Activated naive CD8-positive, alpha-beta T cell treated with anti-CD3 and anti-CD28 coated beads for 36 hours (primary cell): ENCODE results near the gene KIF5A. TPM values are rescaled to one million over a fixed set of nuclear protein-coding genes. Genes with fewer than 3 reads are reported as not detected.
A peak's percentile ranks its signal among the peaks of the same experiment; 100 is the strongest.
"Not testable (repeated sequence)": the region's sequence is repeated elsewhere in the genome, so short reads cannot be mapped to it uniquely, and the experiment has no call there.

Source experiments
- DNase-seq: peaks from one replicate; pipeline ENCODE4 v3.0.0; 2021
- H3K27ac Mint-ChIP-seq: one replicate; pipeline ENCODE4 v1.8.0; 2022; ENCODE audit warnings: mild to moderate bottlenecking, moderate library complexity, mixed read lengths
- H3K27me3 Mint-ChIP-seq: one replicate; pipeline ENCODE4 v1.8.0; 2022; ENCODE audit warnings: mild to moderate bottlenecking, mixed read lengths
- H3K36me3 Mint-ChIP-seq: one replicate; pipeline ENCODE4 v1.8.0; 2021; ENCODE audit warnings: mild to moderate bottlenecking, mixed read lengths
- H3K4me1 Mint-ChIP-seq: one replicate; pipeline ENCODE4 v1.8.0; 2021; ENCODE audit warnings: mixed read lengths
- H3K4me3 Mint-ChIP-seq: one replicate; pipeline ENCODE4 v1.8.0; 2022; ENCODE audit warnings: mild to moderate bottlenecking, moderate library complexity, mixed read lengths
- H3K9me3 Mint-ChIP-seq: one replicate; pipeline ENCODE4 v1.8.0; 2022; ENCODE audit warnings: mixed read lengths
- total RNA-seq, 2 experiments: library from RNA; stranded (reverse); gene quantifications; one replicate each; pipeline ENCODE4 v1.2.3, GENCODE V29; 2021

Gene KIF5A
- 1 to 10 TPM; 1.5 to 1.7 TPM for total RNA-seq

DNA sequence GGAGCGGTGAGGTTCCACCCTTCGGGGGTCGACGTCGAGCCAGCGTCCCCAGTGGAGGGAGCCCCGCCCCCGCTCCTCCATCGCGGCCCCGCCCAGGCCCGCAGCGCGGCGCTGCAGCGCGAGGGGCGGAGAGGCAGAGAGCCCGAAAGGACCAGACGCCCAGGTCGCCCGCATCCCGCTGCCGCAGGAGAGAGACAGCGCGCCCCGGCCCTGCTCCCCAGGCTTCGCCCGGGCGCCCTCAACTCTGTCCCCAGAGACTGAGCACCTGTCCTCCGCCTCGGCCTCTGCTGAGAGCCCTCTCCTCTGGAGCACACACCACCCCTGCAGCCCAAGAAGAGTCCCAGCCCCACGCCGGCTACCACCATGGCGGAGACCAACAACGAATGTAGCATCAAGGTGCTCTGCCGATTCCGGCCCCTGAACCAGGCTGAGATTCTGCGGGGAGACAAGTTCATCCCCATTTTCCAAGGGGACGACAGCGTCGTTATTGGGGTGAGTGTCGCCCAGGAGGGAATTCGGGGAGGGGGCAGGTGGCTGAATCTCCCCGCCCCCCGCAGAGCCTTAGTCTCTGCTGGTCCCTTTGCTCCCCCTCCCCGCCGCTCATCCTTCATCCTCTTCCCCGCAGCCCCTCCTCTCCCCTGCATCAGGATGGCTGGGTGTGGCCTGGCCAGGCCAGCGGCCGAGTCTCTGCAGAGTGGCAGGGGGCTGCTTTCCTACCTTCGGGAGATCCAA, at the start of gene KIF5A:
Gene KIF5A, plus strand, starts transcription at position 136 of the 732 bp plus-strand sequence. Its CDS starts 228 bp downstream, at position 364.
- H3K27me3 Mint-ChIP-seq = peaks cover 6% of the 10 kb centered on the region
- no peaks in the 10 kb centered on the region for H3K9me3 Mint-ChIP-seq
- H3K36me3 Mint-ChIP-seq = peaks cover 8% of the 10 kb centered on the region
- peak within 1 kb of the TSS; percentile 82 for H3K4me3 Mint-ChIP-seq
- H3K4me1 Mint-ChIP-seq = peaks cover 31% of the 10 kb centered on the region
- DNase-seq = peak; percentile 79
- no peak within 1 kb of the TSS for H3K27ac Mint-ChIP-seq

- Mint-ChIP-seq H3K4me3 (no peak overlapping the region), H3K27me3 (no peaks in the 10 kb centered on the region), H3K4me1 (peaks cover 11% of the 10 kb centered on the region), H3K36me3 (peaks cover 58% of the 10 kb centered on the region), H3K9me3 (peaks cover 3% of the 10 kb centered on the region), H3K27ac (no peak overlapping the region)
- DNase-seq = no peak
Observed at GRCh38 chr12:57500213-57500612, 49.6 kb upstream of the KIF5A start.

GRCh38 chr12:57502311-57502969, 47.4 kb upstream of the KIF5A start:
- not testable (repeated sequence) for H3K9me3 Mint-ChIP-seq, DNase-seq, H3K27ac Mint-ChIP-seq, H3K27me3 Mint-ChIP-seq, H3K4me3 Mint-ChIP-seq, H3K4me1 Mint-ChIP-seq
- H3K36me3 Mint-ChIP-seq = peaks cover 57% of the 10 kb centered on the region

- H3K4me1 Mint-ChIP-seq, H3K27ac Mint-ChIP-seq, H3K27me3 Mint-ChIP-seq, H3K4me3 Mint-ChIP-seq, DNase-seq, H3K9me3 Mint-ChIP-seq: not testable (repeated sequence)
- peaks cover 30% of the 10 kb centered on the region for H3K36me3 Mint-ChIP-seq
Observed at GRCh38 chr12:57506541-57506940, 43.3 kb upstream of the KIF5A start.

DNA sequence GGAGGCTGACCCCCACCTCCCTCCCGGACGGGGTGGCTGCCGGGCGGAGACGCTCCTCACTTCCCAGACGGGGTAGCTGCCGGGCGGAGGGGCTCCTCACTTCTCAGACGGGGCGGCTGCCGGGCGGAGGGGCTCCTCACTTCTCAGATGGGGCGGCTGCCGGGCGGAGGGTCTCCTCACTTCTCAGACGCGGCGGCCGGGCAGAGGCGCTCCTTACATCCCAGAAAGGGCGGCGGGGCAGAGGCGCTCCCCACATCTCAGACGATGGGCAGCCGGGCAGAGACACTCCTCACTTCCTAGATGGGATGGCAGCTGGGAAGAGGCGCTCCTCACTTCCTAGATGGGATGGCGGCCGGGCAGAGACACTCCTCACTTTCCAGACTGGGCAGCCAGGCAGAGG, 42.0 kb upstream of the KIF5A start:
- not testable (repeated sequence) for H3K27ac Mint-ChIP-seq, DNase-seq, H3K4me3 Mint-ChIP-seq, H3K27me3 Mint-ChIP-seq, H3K9me3 Mint-ChIP-seq
- H3K36me3 Mint-ChIP-seq = peaks cover 32% of the 10 kb centered on the region
- H3K4me1 Mint-ChIP-seq = peaks cover 11% of the 10 kb centered on the region

DNA sequence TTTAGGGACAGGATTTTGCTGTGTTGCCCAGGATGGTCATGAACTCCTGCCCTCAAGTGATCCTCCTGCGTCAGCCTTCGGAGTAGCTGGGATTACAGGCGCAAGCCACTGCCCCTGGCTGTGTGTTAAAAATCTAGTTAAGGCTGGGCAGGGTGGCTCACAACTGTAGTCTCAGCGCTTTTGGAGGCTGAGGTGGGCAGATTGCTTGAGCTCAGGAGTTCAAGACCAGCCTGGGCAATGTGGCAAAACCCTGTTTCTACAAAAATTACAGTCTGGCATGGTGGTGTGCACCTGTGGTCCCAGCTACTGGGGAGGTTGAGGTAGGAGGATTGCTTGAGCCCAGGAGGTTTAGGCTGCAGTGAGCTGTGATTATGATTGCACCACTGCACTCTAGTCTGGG, 38.7 kb upstream of the KIF5A start:
- no peaks in the 10 kb centered on the region for H3K9me3 Mint-ChIP-seq
- H3K4me3 Mint-ChIP-seq = no peak overlapping the region
- H3K27me3 Mint-ChIP-seq = no peaks in the 10 kb centered on the region
- H3K36me3 Mint-ChIP-seq = peaks cover 32% of the 10 kb centered on the region
- no peak overlapping the region for H3K27ac Mint-ChIP-seq
- DNase-seq = no peak
- H3K4me1 Mint-ChIP-seq = peaks cover 19% of the 10 kb centered on the region

DNA sequence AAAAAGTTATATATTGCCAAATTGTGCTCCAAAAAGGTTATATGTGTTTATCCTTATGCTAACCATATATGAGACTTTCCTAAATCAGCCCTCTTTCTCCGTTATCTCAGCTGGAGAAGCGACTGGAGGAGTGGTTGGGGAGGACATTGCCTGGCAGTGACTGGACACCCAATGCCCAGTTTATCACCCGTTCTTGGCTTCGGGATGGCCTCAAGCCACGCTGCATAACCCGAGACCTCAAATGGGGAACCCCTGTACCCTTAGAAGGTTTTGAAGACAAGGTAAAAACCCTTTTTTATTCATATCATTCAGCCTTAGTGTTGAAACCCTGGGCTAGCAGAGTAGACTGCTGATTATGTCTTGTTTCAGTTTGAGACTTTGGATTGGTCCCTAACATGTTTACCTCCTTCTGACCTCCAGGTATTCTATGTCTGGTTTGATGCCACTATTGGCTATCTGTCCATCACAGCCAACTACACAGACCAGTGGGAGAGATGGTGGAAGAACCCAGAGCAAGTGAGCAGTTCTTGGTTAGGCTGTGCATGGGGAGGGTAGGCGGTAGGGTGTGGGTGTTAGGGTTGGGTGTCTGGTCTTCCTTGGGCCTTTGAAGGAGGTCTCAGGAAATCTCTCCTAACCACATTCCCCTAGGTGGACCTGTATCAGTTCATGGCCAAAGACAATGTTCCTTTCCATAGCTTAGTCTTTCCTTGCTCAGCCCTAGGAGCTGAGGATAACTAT, 38.1 kb upstream of the KIF5A start:
- Mint-ChIP-seq H3K4me3 (no peak overlapping the region), H3K27me3 (no peaks in the 10 kb centered on the region), H3K4me1 (peaks cover 23% of the 10 kb centered on the region), H3K9me3 (no peaks in the 10 kb centered on the region), H3K27ac (peak overlapping the region; percentile 81), H3K36me3 (peaks cover 30% of the 10 kb centered on the region)
- no peak for DNase-seq

- peaks cover 27% of the 10 kb centered on the region for H3K4me1 Mint-ChIP-seq
- peaks cover 35% of the 10 kb centered on the region for H3K36me3 Mint-ChIP-seq
- peak overlapping the region; percentile 19 for H3K27ac Mint-ChIP-seq
- DNase-seq = no peak
- no peaks in the 10 kb centered on the region for H3K9me3 Mint-ChIP-seq
- no peaks in the 10 kb centered on the region for H3K27me3 Mint-ChIP-seq
- no peak overlapping the region for H3K4me3 Mint-ChIP-seq
Observed at GRCh38 chr12:57512665-57513064, 37.2 kb upstream of the KIF5A start.

GRCh38 chr12:57513266-57513665, 36.6 kb upstream of the KIF5A start:
- H3K36me3 Mint-ChIP-seq = peaks cover 41% of the 10 kb centered on the region
- H3K4me3 Mint-ChIP-seq = no peak overlapping the region

DNA sequence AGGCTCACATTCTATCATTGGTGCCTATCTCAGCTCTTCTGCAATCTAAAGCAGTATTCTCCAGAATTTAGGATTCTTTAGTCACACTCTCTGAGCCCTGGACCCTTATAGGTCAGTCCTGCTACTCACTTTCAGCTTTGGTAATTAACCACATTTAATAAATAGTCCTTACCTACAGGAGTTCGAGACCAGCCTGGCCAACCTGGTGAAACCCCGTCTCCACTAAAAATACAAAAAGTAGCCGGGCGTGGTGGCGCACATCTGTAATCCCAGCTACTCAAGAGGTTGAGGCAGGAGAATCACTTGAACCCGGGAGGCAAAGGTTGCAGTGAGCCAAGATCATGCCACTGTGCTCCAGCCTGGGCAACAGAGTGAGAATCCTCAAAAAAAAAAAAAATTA, 36.2 kb upstream of the KIF5A start:
- not testable (repeated sequence) for H3K4me3 Mint-ChIP-seq, DNase-seq, H3K9me3 Mint-ChIP-seq, H3K27me3 Mint-ChIP-seq, H3K27ac Mint-ChIP-seq
- peaks cover 37% of the 10 kb centered on the region for H3K4me1 Mint-ChIP-seq
- peaks cover 45% of the 10 kb centered on the region for H3K36me3 Mint-ChIP-seq

More at GRCh38 chr12:57513266-57513665, 36.6 kb upstream of the KIF5A start:
- Mint-ChIP-seq H3K9me3 (no peaks in the 10 kb centered on the region), H3K27ac (peak overlapping the region; percentile 57), H3K27me3 (no peaks in the 10 kb centered on the region), H3K4me1 (peaks cover 33% of the 10 kb centered on the region)
- no peak for DNase-seq

- not testable (repeated sequence) for H3K27me3 Mint-ChIP-seq, H3K9me3 Mint-ChIP-seq, H3K27ac Mint-ChIP-seq, H3K4me3 Mint-ChIP-seq, DNase-seq
- H3K4me1 Mint-ChIP-seq = peaks cover 42% of the 10 kb centered on the region
- peaks cover 51% of the 10 kb centered on the region for H3K36me3 Mint-ChIP-seq
Observed at GRCh38 chr12:57514246-57514645, 35.6 kb upstream of the KIF5A start.

DNA sequence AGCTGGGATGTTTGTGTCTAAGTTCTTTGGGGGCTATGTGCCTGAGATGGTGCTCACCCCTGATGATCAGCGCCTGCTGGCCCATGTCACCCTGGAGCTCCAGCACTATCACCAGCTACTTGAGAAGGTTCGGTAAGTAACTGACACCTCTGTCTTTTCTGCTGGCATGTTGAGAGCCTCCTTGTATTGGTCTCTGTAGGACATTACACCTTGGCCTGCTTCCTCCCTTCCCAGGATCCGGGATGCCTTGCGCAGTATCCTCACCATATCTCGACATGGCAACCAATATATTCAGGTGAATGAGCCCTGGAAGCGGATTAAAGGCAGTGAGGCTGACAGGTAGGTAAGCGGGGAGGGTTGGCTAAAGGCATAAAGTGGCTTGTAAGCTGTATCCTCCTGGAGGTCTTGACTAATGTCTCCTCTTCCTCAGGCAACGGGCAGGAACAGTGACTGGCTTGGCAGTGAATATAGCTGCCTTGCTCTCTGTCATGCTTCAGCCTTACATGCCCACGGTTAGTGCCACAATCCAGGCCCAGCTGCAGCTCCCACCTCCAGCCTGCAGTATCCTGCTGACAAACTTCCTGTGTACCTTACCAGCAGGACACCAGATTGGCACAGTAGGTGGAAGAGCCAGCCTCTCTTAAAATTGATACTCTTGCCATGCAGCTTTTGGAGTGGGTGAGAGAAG, 35.0 kb upstream of the KIF5A start:
- no peak overlapping the region for H3K4me3 Mint-ChIP-seq
- H3K27ac Mint-ChIP-seq = no peak overlapping the region
- DNase-seq = no peak
- no peaks in the 10 kb centered on the region for H3K9me3 Mint-ChIP-seq
- H3K27me3 Mint-ChIP-seq = no peaks in the 10 kb centered on the region
- H3K36me3 Mint-ChIP-seq = peaks cover 55% of the 10 kb centered on the region
- peaks cover 42% of the 10 kb centered on the region for H3K4me1 Mint-ChIP-seq

DNA sequence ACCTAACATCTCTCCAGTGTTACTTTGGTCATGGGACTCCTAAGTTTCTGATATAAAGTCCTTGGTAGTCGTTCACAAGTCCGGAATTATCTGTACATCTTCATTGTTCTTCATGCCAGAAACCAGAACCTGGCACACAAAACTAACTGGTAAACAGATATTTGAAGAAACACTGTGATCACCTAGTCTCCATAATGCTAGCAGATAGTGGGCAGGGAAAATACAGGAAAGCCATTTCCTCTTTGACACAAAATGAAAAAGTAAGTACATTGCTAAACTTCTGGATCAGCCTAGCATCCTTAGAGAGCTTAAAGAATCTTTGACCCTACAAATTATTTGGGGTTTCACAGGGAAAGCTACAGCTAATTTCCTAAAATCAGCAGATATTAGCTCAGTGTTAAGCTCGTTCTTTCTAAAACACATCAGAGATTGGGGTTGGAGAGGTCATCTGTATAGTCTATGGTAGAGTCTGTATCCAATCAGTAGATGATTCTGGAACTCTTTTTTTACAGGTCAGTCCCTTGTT, 34.4 kb upstream of the KIF5A start:
- Mint-ChIP-seq H3K27me3 (no peaks in the 10 kb centered on the region), H3K27ac (peak overlapping the region; percentile 56), H3K4me3 (no peak overlapping the region), H3K9me3 (no peaks in the 10 kb centered on the region), H3K36me3 (peaks cover 60% of the 10 kb centered on the region), H3K4me1 (peaks cover 42% of the 10 kb centered on the region)
- no peak for DNase-seq

GRCh38 chr12:57515934-57516541, 33.8 kb upstream of the KIF5A start:
- Mint-ChIP-seq H3K27ac (peak overlapping the region; percentile 56), H3K9me3 (no peaks in the 10 kb centered on the region), H3K4me1 (peaks cover 45% of the 10 kb centered on the region), H3K4me3 (no peak overlapping the region), H3K27me3 (no peaks in the 10 kb centered on the region), H3K36me3 (peaks cover 60% of the 10 kb centered on the region)
- no peak for DNase-seq
